MCF 10A (cell line): ENCODE measurements around the gene VPS39. TPM values are rescaled to one million over a fixed set of nuclear protein-coding genes. Genes with fewer than 3 reads are reported as not detected.

Source experiments
- BruUV-seq: library from RNA; stranded (reverse); fragments of 400-500 nt; replicated peaks from 2 replicates; lab custom pipeline; 2021; lab: Mats Ljungman, UMichigan
- CTCF ChIA-PET: fragments of 300-600 bp; sonication (Branson Sonifier 250); formaldehyde crosslinking; extraction: SDS; loops from one replicate; lab custom pipeline; 2021; ENCODE audit warnings: antibody characterized with exemption, inconsistent platforms; lab: Yijun Ruan, JAX
- POLR2A ChIA-PET: fragments of 300-600, 350-650 bp; sonication (Branson Sonifier 250); formaldehyde crosslinking; extraction: SDS; loops from one replicate; lab custom pipeline; 2020; ENCODE audit warnings: antibody characterized with exemption, inconsistent platforms; lab: Yijun Ruan, JAX
- DNase-seq: peaks from one replicate; pipeline ENCODE4 v3.0.0-alpha.2; 2018; ENCODE audit not compliant: unreplicated experiment
- H3K27ac Mint-ChIP-seq: one replicate; pipeline ENCODE4 v1.8.0; 2022; ENCODE audit warnings: mild to moderate bottlenecking, low read depth, mixed read lengths; ENCODE audit not compliant: unreplicated experiment
- H3K27me3 Mint-ChIP-seq: one replicate; pipeline ENCODE4 v1.8.0; 2022; ENCODE audit warnings: mixed read lengths; ENCODE audit not compliant: insufficient read depth, unreplicated experiment
- H3K36me3 Mint-ChIP-seq: one replicate; pipeline ENCODE4 v1.8.0; 2022; ENCODE audit warnings: mild to moderate bottlenecking, moderate library complexity, mixed read lengths; ENCODE audit not compliant: insufficient read depth, unreplicated experiment
- H3K4me1 Mint-ChIP-seq: one replicate; pipeline ENCODE4 v1.8.0; 2022; ENCODE audit warnings: mixed read lengths; ENCODE audit not compliant: insufficient read depth, unreplicated experiment
- H3K4me3 Mint-ChIP-seq: one replicate; pipeline ENCODE4 v1.8.0; 2022; ENCODE audit warnings: mild to moderate bottlenecking, moderate library complexity, mixed read lengths; ENCODE audit not compliant: unreplicated experiment
- H3K9me3 Mint-ChIP-seq: one replicate; pipeline ENCODE4 v1.8.0; 2022; ENCODE audit warnings: mixed read lengths; ENCODE audit not compliant: unreplicated experiment
- intact Hi-C: fragments of 100-400 bp; cut with micrococcal nuclease; formaldehyde crosslinking; loops from 2 replicates; pipeline ENCODE4 v1.14.1; 2022
- total RNA-seq: library from RNA; stranded (reverse); gene quantifications from 2 replicates; pipeline ENCODE4 v1.2.3, GENCODE V29; 2022
- TF ChIP-seq, protein P1 (sequence below): fragments of 200-600 bp; IDR thresholded peaks from one replicate; pipeline ENCODE4 v1.8.0; 2022; ENCODE audit warnings: antibody characterized with exemption, mild to moderate bottlenecking; ENCODE audit not compliant: unreplicated experiment

The VPS39 gene
- total RNA-seq, 1 experiment from 2014 or later: 47.1 TPM

DNA sequence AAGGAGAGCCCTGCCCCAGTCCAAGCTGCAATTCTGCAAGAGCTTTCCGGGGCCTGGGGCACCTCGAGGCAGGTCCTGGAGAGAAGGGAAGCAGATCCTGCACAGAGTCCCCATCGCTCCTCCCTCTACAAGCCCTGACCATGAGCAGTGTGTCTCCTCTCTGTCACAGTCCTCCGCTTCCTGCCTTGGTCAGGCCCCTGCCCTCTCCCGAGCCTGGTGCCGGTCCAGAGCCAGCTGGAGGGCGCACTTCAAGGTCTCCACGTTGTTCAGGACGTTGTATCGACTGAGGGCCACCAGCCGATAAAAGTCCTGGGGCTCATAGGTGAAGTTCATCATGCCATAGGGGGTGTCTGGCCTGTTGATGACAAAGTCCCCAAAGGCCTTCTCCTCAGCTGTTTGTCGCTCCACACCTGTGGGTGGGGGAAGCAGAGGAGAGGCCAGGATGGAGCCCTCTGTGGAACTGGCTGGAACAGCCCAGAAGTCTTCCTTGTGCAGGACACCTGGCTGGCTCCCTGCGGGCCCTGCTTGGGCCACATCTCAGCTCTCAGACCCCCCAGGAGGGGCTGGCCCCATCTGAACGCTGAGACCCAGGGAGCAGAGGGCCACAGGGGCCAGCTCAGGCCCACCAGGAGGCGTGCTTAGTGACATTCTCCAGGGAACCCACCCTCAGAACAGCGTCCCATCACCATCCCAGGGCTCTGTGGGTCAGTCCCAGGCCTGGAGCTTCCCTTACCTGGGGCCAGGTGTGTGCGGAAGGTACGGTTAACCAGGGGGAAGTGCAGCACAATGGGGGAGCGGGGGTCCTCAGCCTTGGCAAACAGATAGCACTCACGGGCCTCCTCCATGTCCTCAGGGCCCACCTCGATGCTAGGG is 66.1 kb downstream of the VPS39 start:
- intact Hi-C loops: no loop called here
- ChIA-PET POLR2A (interaction anchor here (0.7 to 1.4 kb wide), 3 partner anchors 10 to 29 kb away, joined by 3 read pairs; no protein-coding TSS in a partner anchor), CTCF (interaction anchor here (0.6 to 4.9 kb wide), 6 partner anchors 8 to 152 kb away, joined by 3 to 25 read pairs (median 3); no protein-coding TSS in a partner anchor)
- no peak overlapping the region for H3K27ac Mint-ChIP-seq
- no TSS peak for BruUV-seq
- no peaks in the 10 kb centered on the region for H3K36me3 Mint-ChIP-seq
- TF ChIP-seq, protein P1, sequence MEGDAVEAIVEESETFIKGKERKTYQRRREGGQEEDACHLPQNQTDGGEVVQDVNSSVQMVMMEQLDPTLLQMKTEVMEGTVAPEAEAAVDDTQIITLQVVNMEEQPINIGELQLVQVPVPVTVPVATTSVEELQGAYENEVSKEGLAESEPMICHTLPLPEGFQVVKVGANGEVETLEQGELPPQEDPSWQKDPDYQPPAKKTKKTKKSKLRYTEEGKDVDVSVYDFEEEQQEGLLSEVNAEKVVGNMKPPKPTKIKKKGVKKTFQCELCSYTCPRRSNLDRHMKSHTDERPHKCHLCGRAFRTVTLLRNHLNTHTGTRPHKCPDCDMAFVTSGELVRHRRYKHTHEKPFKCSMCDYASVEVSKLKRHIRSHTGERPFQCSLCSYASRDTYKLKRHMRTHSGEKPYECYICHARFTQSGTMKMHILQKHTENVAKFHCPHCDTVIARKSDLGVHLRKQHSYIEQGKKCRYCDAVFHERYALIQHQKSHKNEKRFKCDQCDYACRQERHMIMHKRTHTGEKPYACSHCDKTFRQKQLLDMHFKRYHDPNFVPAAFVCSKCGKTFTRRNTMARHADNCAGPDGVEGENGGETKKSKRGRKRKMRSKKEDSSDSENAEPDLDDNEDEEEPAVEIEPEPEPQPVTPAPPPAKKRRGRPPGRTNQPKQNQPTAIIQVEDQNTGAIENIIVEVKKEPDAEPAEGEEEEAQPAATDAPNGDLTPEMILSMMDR: no peak
- no peaks in the 10 kb centered on the region for H3K4me1 Mint-ChIP-seq
- no peak for DNase-seq
- H3K27me3 Mint-ChIP-seq: peaks cover 32% of the 10 kb centered on the region
- no peak overlapping the region for H3K4me3 Mint-ChIP-seq
- no peaks in the 10 kb centered on the region for H3K9me3 Mint-ChIP-seq

DNA sequence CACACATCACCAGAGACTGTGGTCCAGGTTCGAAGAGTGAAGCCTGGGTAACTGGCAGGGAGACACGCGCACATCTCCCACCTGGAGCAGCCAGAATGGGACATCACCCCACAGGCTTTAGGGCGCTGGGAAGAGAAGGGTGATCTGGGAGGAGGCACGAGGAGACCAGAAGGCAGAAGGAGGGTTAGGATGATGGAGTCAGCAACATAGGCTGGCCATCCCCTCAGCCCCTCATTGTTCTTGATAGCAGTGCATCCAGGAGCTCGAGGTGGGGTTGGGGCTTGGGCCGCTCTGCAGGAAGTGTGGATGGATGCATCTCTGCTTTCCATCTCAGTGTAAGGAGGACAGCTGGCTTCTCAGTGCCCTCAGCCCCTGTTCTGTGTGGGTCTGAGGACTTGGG is 66.9 kb downstream of the VPS39 start:
- Mint-ChIP-seq H3K9me3 (no peaks in the 10 kb centered on the region), H3K36me3 (no peaks in the 10 kb centered on the region), H3K4me1 (no peaks in the 10 kb centered on the region), H3K27ac (no peak overlapping the region), H3K4me3 (no peak overlapping the region), H3K27me3 (peaks cover 32% of the 10 kb centered on the region)
- ChIA-PET POLR2A (interaction anchor here (1.2 kb wide), 1 partner anchor 11 kb away, joined by 3 read pairs; no protein-coding TSS in a partner anchor), CTCF (interaction anchor here (0.6 to 4.9 kb wide), 3 partner anchors 9 to 151 kb away, joined by 3 to 25 read pairs (median 3); no protein-coding TSS in a partner anchor)
- DNase-seq: no peak
- TF ChIP-seq, protein P1: no peak
- intact Hi-C loops: no loop called here
- no TSS peak for BruUV-seq

DNA sequence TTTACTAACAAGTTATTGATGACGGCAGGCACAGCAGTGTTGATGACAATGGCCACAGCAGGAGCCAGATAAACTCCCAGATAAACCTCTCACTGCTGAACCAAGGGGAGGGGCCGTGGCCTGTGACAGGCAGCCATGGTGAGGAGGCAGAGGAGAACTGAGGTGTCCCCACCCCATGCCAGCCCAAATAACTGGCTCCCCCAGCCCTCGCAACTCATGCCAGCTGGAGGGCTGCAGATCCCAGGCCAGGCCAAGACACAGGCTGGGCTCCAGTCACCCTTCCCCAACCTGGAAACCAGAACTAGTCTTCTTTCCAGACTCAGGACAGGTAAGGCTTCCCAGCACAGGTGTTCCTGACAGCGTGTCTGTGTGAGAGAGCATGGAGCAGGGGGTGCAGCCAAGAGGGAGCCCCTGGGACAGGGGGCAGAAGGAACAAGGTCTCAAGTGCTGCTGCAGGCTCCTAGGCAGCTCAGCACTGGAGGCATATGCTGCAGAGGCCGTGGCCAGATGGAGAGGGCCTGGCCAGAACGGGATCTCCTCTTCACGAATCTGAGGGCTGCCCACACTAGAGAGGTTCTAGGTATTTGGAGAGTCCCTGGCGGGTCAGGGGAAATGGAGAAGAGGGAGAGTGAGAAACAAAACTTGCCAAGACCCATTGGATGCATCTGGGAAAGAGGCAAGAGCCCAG is 67.6 kb downstream of the VPS39 start:
- no TSS peak for BruUV-seq
- no peak overlapping the region for H3K27ac Mint-ChIP-seq

More for the DNA sequence above, 67.6 kb downstream of the VPS39 start:
- peaks cover 32% of the 10 kb centered on the region for H3K27me3 Mint-ChIP-seq
- no peaks in the 10 kb centered on the region for H3K4me1 Mint-ChIP-seq
- no peaks in the 10 kb centered on the region for H3K9me3 Mint-ChIP-seq
- ChIA-PET POLR2A (no interaction called here), CTCF (interaction anchor here (0.8 to 6.1 kb wide), 4 partner anchors 8 to 452 kb away, joined by 3 to 53 read pairs (median 14); partner anchors contain the start of gene PLA2G4D)
- no peak overlapping the region for H3K4me3 Mint-ChIP-seq
- intact Hi-C loops: no loop called here
- H3K36me3 Mint-ChIP-seq: no peaks in the 10 kb centered on the region
- TF ChIP-seq, protein P1: no peak
- no peak for DNase-seq
